NT2/D1 (cell line): Measurements from ENCODE around the gene KNL1.

Source experiments
- SUZ12 ChIP-seq: IDR thresholded peaks from 2 replicates; pipeline ENCODE4 v1.6.1; 2011; ENCODE audit not compliant: insufficient read length, insufficient read depth; ENCODE audit errors: extremely low read depth
- YY1 ChIP-seq: IDR thresholded peaks from 2 replicates; pipeline ENCODE4 v1.6.1; 2011; ENCODE audit not compliant: insufficient read length, insufficient read depth
- ZNF274 ChIP-seq: IDR thresholded peaks from 2 replicates; pipeline ENCODE4 v1.6.1; 2011; ENCODE audit warnings: mild to moderate bottlenecking, low read depth, low read length

GRCh38 chr15:40600956-40601355, 6.9 kb downstream of the KNL1 start:
- no peak for TF ChIP-seq SUZ12
- TF ChIP-seq YY1: no peak
- TF ChIP-seq ZNF274: no peak
